Activated CD4-positive, alpha-beta memory T cell treated with anti-CD3 and anti-CD28 coated beads for 36 hours (primary cell): ENCODE data around the gene TUSC2. TPM values are rescaled to one million over a fixed set of nuclear protein-coding genes. Genes with fewer than 3 reads are reported as not detected.

ENCODE experiments used
- CTCF ChIA-PET: fragments of 350-600 bp; sonication (Branson Sonifier 250); formaldehyde crosslinking; loops from one replicate; lab custom pipeline; 2021; ENCODE audit warnings: antibody characterized with exemption, inconsistent platforms; lab: Charles Lee
- POLR2A ChIA-PET: fragments of 350-600 bp; sonication (Branson Sonifier 250); formaldehyde crosslinking; loops from one replicate; lab custom pipeline; 2021; ENCODE audit warnings: antibody characterized with exemption; lab: Charles Lee
- DNase-seq: peaks from one replicate; pipeline ENCODE4 v3.0.0-alpha.2; 2020
- H3K27ac Mint-ChIP-seq: one replicate; pipeline ENCODE4 v1.8.0; 2021; ENCODE audit warnings: mixed read lengths
- H3K27me3 Mint-ChIP-seq: one replicate; pipeline ENCODE4 v1.8.0; 2021; ENCODE audit warnings: mixed read lengths
- H3K36me3 Mint-ChIP-seq: one replicate; pipeline ENCODE4 v1.8.0; 2021; ENCODE audit warnings: mixed read lengths
- H3K4me1 Mint-ChIP-seq: one replicate; pipeline ENCODE4 v1.8.0; 2021; ENCODE audit warnings: low read depth, mixed read lengths
- H3K4me3 Mint-ChIP-seq: one replicate; pipeline ENCODE4 v1.8.0; 2021; ENCODE audit warnings: mild to moderate bottlenecking, mixed read lengths
- H3K9me3 Mint-ChIP-seq: one replicate; pipeline ENCODE4 v1.8.0; 2021; ENCODE audit warnings: mixed read lengths
- intact Hi-C: fragments of 100-400 bp; cut with micrococcal nuclease; formaldehyde crosslinking; loops from one replicate; pipeline ENCODE4 v1.15.1; 2023
- total RNA-seq, 2 experiments: library from RNA; stranded (reverse); gene quantifications; one replicate each; pipeline ENCODE4 v1.2.3, GENCODE V29; 2021

The TUSC2 gene
- total RNA-seq, 2 experiments from 2014 or later: 18.7 to 19.7 TPM

GRCh38 chr3:50278880-50279224 lies 49.2 kb downstream of the TUSC2 start, which contains the start of gene LSMEM2:
Gene LSMEM2 (plus strand): TSS chr3:50279087. CDS start chr3:50279114, 27 bp downstream.
- CTCF ChIA-PET: interaction anchor here (0.6 to 2.1 kb wide), 7 partner anchors 13 to 86 kb away, joined by 3 to 7 read pairs (median 3); partner anchors contain the start of gene IFRD2
- intact Hi-C loops: no loop called here
- no peak for DNase-seq
- Mint-ChIP-seq H3K4me1 (peaks cover 20% of the 10 kb centered on the region), H3K27me3 (peaks cover 21% of the 10 kb centered on the region), H3K9me3 (no peaks in the 10 kb centered on the region), H3K4me3 (no peak within 1 kb of the TSS), H3K27ac (no peak within 1 kb of the TSS), H3K36me3 (no peaks in the 10 kb centered on the region)
- POLR2A ChIA-PET: interaction anchor here (0.6 to 3.1 kb wide), 3 partner anchors 10 to 50 kb away, joined by 3 to 16 read pairs (median 4); partner anchors contain the start of gene IFRD2

GRCh38 chr3:50278123-50278879 lies 49.7 kb downstream of the TUSC2 start:
- Mint-ChIP-seq H3K4me3 (no peak overlapping the region), H3K27me3 (peaks cover 22% of the 10 kb centered on the region), H3K27ac (no peak overlapping the region), H3K36me3 (no peaks in the 10 kb centered on the region), H3K9me3 (no peaks in the 10 kb centered on the region), H3K4me1 (peaks cover 22% of the 10 kb centered on the region)
- ChIA-PET CTCF (interaction anchor here (0.6 to 1.6 kb wide), 6 partner anchors 14 to 86 kb away, joined by 3 to 6 read pairs (median 3); partner anchors contain the start of gene IFRD2), POLR2A (interaction anchor here (0.6 to 3.1 kb wide), 3 partner anchors 11 to 49 kb away, joined by 3 to 16 read pairs (median 4); partner anchors contain the start of gene IFRD2)
- DNase-seq: no peak
- intact Hi-C loops: no loop called here

- POLR2A ChIA-PET: interaction anchor here (3.1 kb wide), 1 partner anchor 13 kb away, joined by 16 read pairs; no protein-coding TSS in a partner anchor
- H3K36me3 Mint-ChIP-seq: no peaks in the 10 kb centered on the region
These were observed 51.3 kb downstream of the TUSC2 start for GRCh38 chr3:50276762-50277101.

GRCh38 chr3:50275996-50276761 lies 51.8 kb downstream of the TUSC2 start:
- CTCF ChIA-PET: interaction anchor here (0.7 to 2.7 kb wide), 7 partner anchors 16 to 72 kb away, joined by 3 to 14 read pairs (median 4); partner anchors contain the start of genes GNAI2 and IFRD2
- intact Hi-C loops: loop anchor here (2.0 kb wide), 1 partner anchor 23 kb away; the partner anchor contains the start of genes HYAL3 and NAA80
- Mint-ChIP-seq H3K4me3 (peak overlapping the region; percentile 26), H3K36me3 (no peaks in the 10 kb centered on the region), H3K27me3 (peaks cover 27% of the 10 kb centered on the region), H3K9me3 (no peaks in the 10 kb centered on the region), H3K4me1 (peaks cover 32% of the 10 kb centered on the region), H3K27ac (no peak overlapping the region)
- DNase-seq: peak; percentile 50
- POLR2A ChIA-PET: no interaction called here

More at GRCh38 chr3:50276762-50277101, 51.3 kb downstream of the TUSC2 start:
- peaks cover 30% of the 10 kb centered on the region for H3K4me1 Mint-ChIP-seq
- no peak overlapping the region for H3K4me3 Mint-ChIP-seq
- H3K9me3 Mint-ChIP-seq: no peaks in the 10 kb centered on the region
- DNase-seq: no peak
- no peak overlapping the region for H3K27ac Mint-ChIP-seq
- peaks cover 27% of the 10 kb centered on the region for H3K27me3 Mint-ChIP-seq
- CTCF ChIA-PET: interaction anchor here (0.6 to 2.7 kb wide), 6 partner anchors 15 to 51 kb away, joined by 3 to 14 read pairs (median 4); partner anchors contain the start of genes GNAI2 and IFRD2
- intact Hi-C loops: no loop called here

GRCh38 chr3:50275141-50275995 lies 52.7 kb downstream of the TUSC2 start:
- CTCF ChIA-PET: interaction anchor here (0.6 to 5.0 kb wide), 19 partner anchors 8 to 155 kb away, joined by 3 to 45 read pairs (median 4); partner anchors contain the start of genes GNAT1, HYAL3 and NAA80
- POLR2A ChIA-PET: no interaction called here
- peaks cover 32% of the 10 kb centered on the region for H3K4me1 Mint-ChIP-seq
- no peak for DNase-seq
- H3K36me3 Mint-ChIP-seq: no peaks in the 10 kb centered on the region
- no peak overlapping the region for H3K27ac Mint-ChIP-seq
- H3K9me3 Mint-ChIP-seq: no peaks in the 10 kb centered on the region
- intact Hi-C loops: loop anchor here (2.0 kb wide), 1 partner anchor 23 kb away; the partner anchor contains the start of genes HYAL3 and NAA80
- H3K27me3 Mint-ChIP-seq: peaks cover 27% of the 10 kb centered on the region
- H3K4me3 Mint-ChIP-seq: peak overlapping the region; percentile 26

Other genes starting within 250 kb of the TUSC2 start
- 100 to 1,000 TPM in 1 of 2 experiments, 10 to 100 TPM in 1; 95.2 to 107 TPM for gene RBM5, start 239.3 kb downstream of the TUSC2 start, total RNA-seq
- gene SEMA3F, start 172.9 kb downstream of the TUSC2 start, total RNA-seq: under 1 TPM; 0.17 to 0.19 TPM
- gene GNAT1, start 136.6 kb downstream of the TUSC2 start, total RNA-seq: not detected
- not detected for gene SLC38A3, start 123.0 kb downstream of the TUSC2 start, total RNA-seq
- 100 to 1,000 TPM; 346 to 349 TPM for gene GNAI2, start 92.0 kb downstream of the TUSC2 start, total RNA-seq
- under 1 TPM; 0.86 to 0.97 TPM for gene SEMA3B, start 59.1 kb downstream of the TUSC2 start, total RNA-seq
- not detected for gene LSMEM2, start 49.1 kb downstream of the TUSC2 start, total RNA-seq
- gene IFRD2, start 35.8 kb downstream of the TUSC2 start, total RNA-seq: 100 to 1,000 TPM; 111 to 112 TPM
- gene HYAL3, start 28.8 kb downstream of the TUSC2 start, total RNA-seq: 1 to 10 TPM; 2.5 to 4.0 TPM
- gene NAA80, start 28.8 kb downstream of the TUSC2 start, total RNA-seq: 10 to 100 TPM; 18.8 to 19.6 TPM
- under 1 TPM in 1 of 2 experiments, not detected in 1; 0.14 TPM for gene HYAL1, start 24.6 kb downstream of the TUSC2 start, total RNA-seq
- 1 to 10 TPM; 4.8 to 5.7 TPM for gene HYAL2, start 5.5 kb downstream of the TUSC2 start, total RNA-seq
- gene RASSF1, start 12.6 kb upstream of the TUSC2 start, total RNA-seq: 10 to 100 TPM; 48.8 to 52.6 TPM
- under 1 TPM; 0.94 to 1.00 TPM for gene ZMYND10, start 17.5 kb upstream of the TUSC2 start, total RNA-seq
- gene NPRL2, start 22.6 kb upstream of the TUSC2 start, total RNA-seq: 10 to 100 TPM; 33.2 to 35.8 TPM
- gene CYB561D2, start 22.6 kb upstream of the TUSC2 start, total RNA-seq: 10 to 100 TPM; 17.8 to 20.1 TPM
- 10 to 100 TPM; 16.0 TPM for gene TMEM115, start 31.3 kb upstream of the TUSC2 start, total RNA-seq
- gene CACNA2D2, start 175.4 kb upstream of the TUSC2 start, total RNA-seq: under 1 TPM; 0.63 to 0.69 TPM
- 10 to 100 TPM; 16.7 to 17.0 TPM for gene C3orf18, start 239.5 kb upstream of the TUSC2 start, total RNA-seq
- gene HEMK1, start 241.3 kb upstream of the TUSC2 start, total RNA-seq: 10 to 100 TPM; 78.7 to 82.6 TPM